Cerebellar cortex (tissue), 1 donor: Measurements from ENCODE around the gene MAP6.

Source experiments
- DNase-seq: peaks from one replicate; pipeline ENCODE4 v3.0.0-alpha.2; 2015; ENCODE audit warnings: low spot score

Gene MAP6

GRCh38 chr11:75566763-75567279 lies 102.0 kb downstream of the MAP6 start:
- no peak for DNase-seq

- DNase-seq, result no peak
These were observed 102.7 kb downstream of the MAP6 start for GRCh38 chr11:75565916-75566762.

DNA sequence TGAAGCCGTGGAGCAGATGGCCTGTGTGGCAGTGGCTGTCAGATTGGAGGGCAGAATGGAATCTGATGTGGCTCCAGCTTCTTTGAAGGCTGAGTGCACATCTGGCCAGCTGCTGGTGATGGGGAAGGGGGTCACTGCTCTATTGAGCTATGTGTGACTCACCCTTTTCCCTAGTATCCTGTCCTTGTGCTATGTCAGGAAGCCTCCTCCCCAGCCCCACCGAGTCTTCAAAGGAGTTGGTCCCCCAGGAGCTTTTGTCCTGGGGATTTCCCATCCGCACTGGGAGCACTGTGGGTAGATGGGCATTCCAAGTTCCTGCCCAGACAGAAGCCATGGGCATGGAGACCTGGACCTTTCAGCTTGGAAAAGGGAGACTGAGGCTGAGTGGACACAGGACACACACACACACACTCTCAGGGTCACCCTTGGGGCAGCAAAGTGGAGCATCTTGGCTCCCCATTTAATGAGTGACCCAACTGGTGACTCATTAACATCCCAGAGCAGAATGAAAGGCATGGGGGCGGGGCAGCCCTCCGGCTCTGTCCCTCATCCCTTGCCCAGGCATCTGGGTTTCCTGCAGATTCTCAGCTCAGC lies 103.5 kb downstream of the MAP6 start:
- DNase-seq, result no peak

DNA sequence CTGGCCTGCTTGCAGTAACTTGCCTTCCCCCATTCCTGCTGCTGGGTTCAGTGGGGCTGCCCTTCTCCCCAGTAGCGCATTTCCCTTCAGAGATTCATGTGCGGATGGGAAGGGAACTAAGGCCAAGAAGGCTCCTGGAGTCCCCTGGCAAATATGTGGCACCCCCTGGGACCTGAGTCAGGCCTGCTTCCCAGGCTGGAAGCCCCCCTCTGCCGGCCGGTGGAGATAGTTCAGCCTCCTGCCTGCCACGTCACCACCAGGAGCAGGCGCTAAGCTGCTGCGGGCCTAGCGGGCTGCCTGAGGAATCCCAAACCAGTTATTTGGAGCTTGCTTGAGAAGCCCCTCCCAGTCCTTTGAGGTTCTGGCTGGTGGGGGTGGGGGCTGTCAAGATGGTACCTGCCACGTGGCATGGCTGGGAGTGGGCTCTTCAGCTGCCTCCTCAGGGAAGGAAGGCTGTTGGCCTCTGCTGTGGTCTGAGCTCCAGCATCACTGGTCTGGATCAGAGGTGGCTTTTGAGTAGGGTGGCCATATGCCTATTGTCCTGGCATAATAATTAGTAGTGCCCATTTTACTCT lies 104.8 kb downstream of the MAP6 start:
- no peak for DNase-seq

GRCh38 chr11:75563501-75563977 lies 105.3 kb downstream of the MAP6 start:
- DNase-seq, result no peak

DNA sequence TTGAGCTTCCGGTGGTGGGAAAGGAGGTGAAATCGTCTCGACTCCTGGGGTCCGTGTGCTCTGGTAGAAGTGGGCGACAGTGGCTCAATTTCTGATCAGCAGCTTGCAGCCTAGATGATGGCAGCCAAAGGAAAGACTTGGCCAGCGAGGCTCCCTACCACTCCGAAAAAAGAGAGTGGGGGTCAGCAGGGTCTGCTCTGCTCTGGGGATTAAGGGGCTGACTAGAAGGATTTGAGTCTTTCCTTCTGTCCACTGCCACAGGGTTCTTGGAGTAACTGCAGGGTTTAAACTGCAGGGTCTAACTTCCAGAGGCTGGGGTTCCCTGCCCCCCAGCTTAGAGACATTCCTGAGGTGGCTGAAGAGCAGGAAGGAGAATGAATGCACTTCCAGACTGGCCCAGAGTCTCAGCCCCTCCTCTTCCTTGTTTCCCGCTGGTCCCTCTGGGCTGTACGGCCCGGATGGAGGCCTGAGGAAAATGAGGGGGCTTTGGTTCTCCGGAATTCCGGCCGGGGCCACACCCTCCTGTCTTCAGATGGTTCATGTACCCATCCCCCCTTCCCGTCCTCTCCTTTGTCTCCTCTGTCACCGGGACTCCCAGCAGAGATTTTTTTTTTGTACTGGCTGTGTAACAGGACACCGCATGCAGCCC lies 105.9 kb downstream of the MAP6 start:
- no peak for DNase-seq

- DNase-seq, result peak; percentile 84
These were observed 106.6 kb downstream of the MAP6 start, which contains the start of gene SERPINH1 for GRCh38 chr11:75562048-75562835. Gene SERPINH1, plus strand, starts transcription at chr11:75562253. Its CDS starts 4,097 bp downstream, at chr11:75566350.

GRCh38 chr11:75561426-75562047 lies 107.3 kb downstream of the MAP6 start:
- DNase-seq, result no peak

DNA sequence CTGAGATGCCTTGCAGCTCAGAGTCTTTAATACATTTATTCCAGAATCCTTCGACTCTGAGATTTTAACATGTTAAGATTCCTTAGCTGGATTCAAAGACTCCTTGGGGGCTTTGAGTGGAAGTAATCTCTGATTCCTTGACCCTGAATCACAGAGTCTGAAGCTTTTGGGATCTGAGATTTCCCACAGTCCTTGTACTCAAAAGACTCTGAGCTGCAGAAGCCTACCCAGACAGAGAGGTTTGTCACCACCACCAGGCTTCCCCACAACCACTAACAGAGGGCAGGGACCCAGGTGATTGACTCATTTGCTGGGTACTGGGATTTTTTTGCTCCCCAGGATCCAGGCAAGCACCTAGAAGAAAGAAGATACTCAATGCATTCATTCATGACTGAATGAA lies 108.2 kb downstream of the MAP6 start:
- DNase-seq, result no peak

DNA sequence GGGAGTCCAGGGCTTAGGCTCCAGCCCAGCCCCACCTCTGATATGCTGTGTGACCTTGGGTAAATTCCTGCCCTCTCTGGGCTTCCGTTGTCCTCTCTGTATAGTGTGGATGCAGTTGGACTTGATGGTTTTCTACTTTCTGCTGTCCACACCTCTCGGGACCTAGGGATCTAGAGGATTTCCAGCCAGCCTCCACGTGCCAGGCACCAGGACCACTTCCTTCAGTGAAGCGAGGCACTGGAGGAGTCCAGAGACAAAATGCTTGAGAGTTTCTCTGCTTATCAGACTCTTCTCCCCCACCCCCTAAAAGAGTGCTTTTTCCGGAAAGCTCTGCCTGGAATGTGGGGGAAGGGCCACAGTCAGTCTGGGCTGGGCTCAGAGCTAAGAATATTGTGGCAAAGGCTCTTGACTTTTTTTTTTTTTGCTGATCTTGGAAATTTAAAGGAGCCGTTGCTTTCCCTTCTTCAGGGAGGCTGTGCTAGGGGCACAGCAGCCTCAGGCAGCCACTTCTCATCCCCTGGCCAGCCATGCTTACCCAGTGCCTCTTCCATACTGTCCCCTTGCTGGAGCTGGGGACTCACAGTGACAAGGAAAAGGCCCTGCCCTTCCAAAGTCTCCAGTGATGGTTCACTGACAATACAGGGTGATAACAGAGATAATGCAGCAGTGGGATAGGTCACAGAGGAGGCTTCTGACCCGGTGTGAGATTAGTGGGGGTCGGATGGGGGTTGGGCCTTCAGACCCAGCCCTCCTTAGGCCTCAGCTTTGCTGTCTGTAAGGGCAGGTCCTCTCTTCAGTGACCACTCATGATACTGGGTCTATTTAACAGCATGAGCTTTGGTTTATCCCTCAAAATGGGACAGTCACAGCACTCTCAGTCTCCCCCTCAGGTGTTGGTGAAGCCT lies 109.6 kb downstream of the MAP6 start:
- peak; percentile 71 for DNase-seq

DNA sequence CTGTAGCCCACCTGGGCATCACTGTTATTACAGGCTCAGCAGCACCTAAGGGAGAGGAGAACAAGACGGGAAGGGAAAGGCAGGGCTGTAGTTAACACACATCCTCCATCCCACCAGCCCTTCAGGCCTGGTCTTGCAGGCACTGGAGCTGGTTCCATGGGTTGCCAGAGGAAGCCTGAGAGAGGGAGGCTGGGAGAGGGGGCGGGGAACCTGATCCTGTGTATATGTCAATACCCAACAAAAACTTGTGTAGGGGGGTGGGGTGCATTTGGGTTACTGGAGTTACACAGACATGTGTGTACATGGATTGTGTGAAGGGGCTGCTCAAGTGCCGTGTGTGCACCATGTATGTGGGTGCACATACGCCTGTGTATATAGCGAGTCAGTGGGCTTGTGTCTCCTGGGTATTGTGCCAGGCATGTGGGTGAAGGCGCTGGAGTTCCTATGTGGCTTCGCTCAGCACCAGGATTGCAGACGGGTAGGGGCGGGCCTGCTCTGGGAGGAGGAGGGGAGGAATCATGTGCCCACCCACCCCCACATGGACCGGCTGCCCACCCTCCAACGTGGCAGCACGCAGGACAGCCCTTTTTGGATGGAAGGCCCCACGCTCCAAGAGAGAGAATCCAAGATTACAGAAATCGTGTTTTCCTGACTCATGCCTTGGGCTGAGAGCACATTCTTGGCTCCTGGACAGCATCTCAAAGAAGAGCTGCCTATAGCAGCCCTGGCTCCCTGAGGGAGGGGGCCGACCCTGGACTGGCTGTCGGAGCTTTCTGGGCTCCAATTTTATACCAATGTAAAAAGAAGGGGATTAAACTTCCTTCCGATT lies 111.0 kb downstream of the MAP6 start:
- DNase-seq, result peak; percentile 34

DNA sequence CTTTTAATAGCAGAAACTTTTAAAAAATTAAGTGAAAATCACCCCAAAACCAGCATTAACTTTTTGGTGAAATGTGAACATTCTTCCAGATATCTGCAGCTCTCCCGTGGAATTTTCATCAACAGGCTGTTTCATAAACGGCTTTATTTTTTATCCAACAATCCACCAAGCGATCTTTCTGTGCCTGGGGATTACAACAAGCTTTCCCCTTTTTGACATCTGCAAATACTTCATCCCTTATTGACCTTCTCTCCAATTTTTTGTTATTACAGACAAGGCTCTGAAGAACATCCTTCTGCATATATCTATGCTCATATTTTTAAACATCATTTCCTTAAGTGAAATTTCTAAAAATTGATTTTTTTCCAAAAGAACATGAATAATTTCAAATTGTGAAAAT lies 112.6 kb downstream of the MAP6 start:
- no peak for DNase-seq

DNA sequence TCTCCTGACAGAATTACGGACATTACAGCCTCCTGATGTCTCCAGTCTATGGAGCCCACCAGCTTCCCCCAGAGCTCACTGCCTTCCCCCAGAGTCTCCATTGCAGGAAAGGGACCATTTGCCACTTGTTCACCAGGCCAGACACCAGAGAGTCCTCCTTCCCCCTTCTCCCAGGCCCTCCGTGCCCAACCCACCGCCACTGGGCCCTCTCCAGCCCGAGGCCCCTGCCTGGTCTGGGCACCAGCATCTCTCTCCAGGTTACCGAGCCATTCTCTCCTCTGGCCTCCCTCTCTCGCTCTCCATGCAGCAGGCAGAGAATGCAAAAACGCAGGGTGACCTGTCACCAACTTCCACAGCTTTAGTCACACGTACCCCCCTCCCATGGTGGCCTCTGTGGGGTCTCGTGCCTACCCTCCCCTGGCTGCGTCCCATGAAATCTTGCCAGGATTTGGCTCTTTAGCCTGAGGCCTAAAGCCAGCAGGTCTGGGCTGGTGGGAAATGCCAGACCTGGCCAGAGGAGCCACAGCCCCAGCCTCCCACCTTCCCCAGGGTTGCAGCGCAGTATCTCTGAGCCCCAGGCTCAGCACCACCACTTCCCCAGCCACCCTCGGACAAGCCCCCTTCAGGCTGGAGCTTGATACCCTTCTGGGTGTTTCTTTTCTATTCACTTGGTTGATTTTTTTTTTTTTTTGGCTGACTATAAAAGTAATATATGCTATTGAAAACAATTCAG lies 113.6 kb downstream of the MAP6 start:
- no peak for DNase-seq

DNA sequence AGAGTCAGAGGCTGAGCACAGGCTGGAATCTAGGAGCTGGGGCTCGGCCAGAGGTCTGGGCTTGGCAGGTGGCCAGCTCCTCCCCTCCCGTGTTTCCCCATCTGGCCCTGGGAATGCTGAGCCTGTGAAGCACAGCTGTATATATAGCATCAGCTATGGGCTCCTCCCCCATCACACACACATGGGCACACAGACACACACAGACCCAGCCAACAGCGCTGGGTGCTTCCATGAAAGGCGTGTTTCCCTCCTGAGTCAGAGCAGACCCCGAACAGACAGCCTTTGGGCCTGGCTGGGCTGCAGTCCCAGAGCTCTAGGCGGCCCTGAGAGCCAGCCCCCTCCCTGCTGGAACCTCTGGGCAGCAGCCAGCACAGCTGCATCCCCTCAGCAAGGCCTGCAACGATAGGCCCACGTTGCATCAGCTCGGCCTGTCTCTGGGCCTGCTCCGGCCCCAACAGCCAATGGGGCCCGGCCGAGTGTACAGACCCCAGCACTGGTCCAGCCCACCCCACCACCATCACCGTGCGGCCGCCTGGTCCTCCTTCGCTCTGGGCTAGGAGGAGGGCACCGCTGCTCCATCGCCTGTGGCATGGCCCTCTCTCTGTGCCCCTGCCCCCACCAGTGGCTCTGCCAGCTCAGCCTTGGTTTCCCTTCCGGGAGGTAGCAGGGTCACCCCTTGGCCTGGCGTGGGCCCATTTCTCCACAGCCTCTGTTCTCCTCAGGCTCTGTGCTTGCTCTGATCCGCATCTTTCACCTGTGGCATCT lies 114.4 kb downstream of the MAP6 start:
- DNase-seq, result peak; percentile 78

DNA sequence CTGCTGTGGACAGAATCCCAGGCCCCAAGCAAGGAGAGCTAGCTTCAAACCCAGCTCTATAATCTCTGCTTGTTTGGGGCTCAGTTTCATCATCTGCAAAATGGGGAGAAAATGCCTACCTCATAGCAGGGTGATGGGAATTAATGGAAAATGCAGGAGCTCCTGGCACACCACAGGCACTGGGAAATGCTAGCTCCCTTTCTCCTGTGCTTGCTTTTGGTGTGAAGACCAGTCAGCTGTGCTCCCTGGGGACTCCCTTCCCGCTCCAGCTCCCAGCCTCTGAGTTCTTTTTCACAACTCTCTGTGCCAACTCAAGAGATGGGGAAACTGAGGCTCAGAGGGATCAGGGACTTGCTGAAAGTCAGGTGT lies 115.0 kb downstream of the MAP6 start:
- no peak for DNase-seq

GRCh38 chr11:75553182-75553581 lies 115.7 kb downstream of the MAP6 start:
- DNase-seq, result no peak

DNA sequence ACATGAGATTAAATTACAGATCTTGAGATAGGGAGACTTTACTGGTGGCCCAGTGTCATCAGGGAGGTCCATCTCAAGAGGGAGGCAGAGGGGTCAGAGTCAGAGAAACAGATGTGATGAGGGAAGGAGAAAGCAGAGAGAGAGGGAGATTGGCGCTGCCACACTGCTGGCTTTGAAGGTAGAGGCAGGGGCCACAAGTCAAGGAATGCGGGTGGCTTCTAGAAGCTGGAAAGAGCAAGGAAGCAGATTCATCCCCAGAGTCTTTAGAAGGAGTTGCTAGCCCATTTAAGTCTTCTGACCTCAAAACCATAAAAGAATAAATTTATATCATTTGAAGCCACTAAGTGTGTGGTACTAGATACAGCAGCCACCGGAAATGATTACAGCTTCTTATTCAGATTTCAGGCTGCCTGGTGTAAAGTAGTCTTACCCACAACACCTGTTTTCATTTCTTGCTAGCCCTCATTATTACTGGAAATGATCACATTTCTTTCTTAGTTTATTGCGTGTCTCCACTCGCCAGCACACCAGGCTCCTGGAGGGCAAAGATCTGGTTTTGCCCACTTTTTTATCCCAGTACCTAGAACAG lies 119.4 kb downstream of the MAP6 start:
- no peak for DNase-seq
